Stimulated activated CD8-positive, alpha-beta memory T cell treated with anti-CD3 and anti-CD28 coated beads, Interleukin-12 subunit alpha, Interleukin-12 subunit beta, amount 100 ng/mL, for 4 hours (primary cell): ENCODE measurements around the gene KMT5C.
A peak's percentile ranks its signal among the peaks of the same experiment; 100 is the strongest.

ENCODE experiments used
- DNase-seq: peaks from one replicate; pipeline ENCODE4 v3.0.0-alpha.2; 2020; ENCODE audit warnings: low read depth

Gene KMT5C

DNA sequence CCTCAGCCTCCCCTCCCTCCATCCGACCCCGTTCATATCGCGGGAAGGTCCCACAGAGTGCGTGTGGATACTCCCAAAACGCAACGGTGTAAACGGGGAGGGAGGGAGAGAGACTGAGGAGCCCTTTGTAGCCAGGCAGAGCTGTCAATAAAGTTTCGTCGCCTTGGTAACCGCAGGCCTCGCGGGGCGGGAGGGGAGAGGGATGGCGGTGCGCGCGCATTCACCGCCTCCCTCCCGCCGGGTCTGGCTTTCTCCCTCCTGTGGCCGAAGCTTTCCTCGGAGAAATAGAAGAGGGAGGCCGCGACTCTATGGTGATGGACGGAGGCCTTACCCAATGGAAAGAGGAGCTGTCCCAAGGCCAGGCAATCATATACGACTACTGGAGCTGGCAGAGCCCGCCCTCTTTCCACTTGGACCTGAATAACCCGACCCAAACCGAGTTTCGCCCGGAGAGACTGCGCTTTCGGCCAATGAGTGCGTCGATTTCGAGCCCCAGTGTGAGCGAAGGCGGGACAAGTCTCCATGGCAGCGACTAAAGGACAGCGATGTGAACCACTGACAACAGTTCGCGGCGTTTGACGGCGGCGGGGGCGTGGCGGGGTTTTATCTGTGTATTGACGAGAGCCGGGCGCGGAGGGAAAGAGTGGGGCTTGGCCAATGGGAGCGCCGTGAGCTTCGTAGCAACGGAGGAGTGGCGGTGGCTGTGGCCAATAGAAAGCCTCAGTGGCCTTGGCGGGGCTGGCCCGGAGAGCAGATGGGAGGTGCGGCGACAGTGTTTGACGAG lies at the start of gene KMT5C:
TSS of gene KMT5C (plus strand) at position 772 of the 784 bp plus-strand sequence. CDS start 2,061 bp downstream, outside the sequence.
- peak; percentile 100 for DNase-seq

DNA sequence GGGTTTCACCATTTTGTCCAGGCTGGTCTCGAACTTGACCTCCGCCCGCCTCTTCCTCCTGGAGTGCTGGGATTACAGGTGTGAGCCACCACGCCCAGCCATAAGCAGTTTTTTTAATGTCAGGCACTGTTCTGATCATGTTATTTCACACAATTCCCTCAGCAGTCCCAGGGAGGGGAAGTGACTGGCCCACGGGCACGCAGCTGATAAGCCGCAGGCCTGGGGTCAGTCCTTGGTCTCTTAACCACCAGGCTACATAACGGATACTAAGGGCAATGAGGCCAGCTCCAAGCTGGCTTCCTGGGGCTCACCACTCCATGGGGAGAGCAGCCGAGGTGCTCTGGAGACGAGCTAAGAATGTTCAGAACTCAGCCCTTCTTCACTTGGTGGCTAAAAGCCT lies 42.4 kb upstream of the KMT5C start:
- DNase-seq, result no peak

DNA sequence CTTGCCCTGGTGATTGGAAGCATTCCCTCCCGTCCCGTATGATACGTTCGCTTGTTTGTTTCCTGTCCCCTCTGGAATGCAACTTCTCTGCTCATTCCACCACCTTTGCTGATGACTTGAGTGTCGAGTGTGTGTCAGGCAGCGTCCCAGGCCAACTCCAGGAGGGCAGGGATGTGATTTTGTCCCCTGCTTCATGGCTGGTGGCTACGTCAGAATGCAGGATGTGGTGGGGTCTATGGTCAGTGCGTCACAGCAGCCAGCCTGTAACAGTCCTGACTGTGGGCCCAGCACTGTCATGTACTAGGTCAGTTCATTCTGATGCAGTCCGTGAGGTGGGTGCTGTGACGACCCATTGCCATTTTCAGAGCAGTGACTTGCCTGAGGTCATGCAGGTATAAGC lies 39.7 kb upstream of the KMT5C start:
- no peak for DNase-seq

DNA sequence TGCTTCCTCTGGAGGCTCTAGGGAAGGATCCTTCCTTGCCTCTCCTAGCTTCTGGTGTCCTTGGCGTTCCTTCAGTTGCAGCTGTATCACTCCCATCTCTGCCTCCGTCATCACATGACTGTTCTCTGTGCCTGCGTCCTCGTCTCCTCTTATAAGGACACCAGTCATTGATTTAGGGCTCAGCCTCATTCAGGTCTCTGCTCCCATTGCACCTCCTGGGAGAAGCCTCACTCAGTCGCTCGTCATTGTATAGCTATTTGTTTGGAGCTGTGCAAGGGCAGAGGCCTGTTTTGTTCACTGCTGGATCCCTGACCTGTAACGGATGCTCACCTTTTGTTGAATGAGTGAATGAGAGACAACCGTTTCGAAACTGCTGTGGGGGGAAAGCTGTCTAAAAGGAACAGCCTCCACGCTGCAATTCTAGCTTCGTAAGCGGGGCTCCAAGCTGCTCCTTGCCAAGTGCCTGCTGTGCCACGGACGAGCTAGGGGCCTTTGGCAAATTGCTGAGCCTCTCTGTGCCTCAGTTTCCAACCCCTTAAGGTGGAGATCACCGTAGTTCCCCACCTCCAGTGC lies 38.7 kb upstream of the KMT5C start:
- no peak for DNase-seq

DNA sequence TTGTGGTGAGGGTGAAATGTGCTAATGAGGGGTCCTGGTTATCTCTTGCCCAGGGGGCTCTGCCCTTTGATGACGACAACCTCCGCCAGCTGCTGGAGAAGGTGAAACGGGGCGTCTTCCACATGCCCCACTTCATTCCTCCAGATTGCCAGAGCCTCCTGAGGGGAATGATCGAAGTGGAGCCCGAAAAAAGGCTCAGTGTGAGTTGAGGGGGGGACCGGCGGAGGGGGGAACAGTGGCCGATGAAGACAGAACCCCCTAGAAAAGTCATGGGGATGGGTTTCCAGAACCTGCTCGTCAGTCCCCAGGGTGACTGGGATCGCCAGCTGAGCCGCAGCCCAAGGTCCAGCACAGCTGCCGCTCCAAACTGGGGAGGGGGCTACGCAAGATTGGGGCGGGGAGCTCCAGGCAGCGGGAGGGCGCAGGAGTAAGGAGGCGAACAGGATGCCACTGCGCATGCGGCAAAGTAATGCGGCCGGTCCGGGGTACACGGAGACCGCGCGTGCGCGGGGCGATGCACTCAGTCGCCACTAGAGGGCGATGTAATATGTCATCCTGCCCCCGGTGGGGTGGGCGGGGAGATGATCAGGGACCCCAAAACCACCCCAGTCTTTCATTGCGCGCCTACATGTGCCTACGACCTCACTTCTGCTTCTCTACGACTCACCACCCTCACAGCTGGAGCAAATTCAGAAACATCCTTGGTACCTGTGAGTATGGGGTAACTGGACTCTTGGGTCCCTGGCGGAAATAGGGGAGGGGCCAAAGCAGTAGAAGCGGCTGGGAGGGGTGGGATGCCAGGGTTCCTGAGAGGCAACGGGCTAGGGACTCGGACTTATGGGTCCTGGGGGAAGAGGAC lies 38.0 kb upstream of the KMT5C start:
- DNase-seq, result peak; percentile 90

DNA sequence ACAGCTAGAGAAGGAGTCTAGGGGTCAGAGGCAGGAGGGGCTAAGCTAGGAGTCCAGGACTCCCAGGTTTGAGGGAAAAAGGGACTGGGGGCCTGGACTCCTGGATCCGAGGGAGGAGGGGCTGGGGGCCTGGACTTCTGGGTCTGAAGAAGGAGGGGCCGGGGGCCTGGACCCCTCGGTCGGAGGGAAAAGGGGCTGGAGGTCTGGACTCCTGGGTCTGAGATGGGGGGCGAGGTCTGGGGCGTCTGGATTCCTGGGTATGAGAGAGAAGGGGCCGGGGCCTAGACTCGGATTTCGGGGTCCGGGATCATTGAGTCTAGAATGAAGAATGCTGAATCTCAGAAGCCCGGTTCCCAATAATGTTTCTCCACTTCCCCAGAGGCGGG lies 37.4 kb upstream of the KMT5C start:
- no peak for DNase-seq

DNA sequence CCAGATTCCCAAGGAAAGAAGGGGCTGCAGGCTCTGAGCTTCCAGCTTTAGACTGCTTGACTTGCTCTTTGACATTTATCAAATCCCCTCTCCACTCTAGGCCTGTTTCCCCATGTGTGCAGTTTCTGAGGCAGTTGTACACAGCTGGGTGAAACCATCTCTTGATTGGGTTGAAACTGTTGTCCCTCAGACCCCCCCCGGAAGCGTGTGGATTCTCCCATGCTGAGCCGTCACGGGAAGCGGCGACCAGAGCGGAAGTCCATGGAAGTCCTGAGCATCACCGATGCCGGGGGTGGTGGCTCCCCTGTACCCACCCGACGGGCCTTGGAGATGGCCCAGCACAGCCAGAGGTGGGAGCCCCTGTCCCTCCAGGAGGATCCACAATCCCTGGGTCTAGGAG lies 36.2 kb upstream of the KMT5C start:
- DNase-seq, result no peak

DNA sequence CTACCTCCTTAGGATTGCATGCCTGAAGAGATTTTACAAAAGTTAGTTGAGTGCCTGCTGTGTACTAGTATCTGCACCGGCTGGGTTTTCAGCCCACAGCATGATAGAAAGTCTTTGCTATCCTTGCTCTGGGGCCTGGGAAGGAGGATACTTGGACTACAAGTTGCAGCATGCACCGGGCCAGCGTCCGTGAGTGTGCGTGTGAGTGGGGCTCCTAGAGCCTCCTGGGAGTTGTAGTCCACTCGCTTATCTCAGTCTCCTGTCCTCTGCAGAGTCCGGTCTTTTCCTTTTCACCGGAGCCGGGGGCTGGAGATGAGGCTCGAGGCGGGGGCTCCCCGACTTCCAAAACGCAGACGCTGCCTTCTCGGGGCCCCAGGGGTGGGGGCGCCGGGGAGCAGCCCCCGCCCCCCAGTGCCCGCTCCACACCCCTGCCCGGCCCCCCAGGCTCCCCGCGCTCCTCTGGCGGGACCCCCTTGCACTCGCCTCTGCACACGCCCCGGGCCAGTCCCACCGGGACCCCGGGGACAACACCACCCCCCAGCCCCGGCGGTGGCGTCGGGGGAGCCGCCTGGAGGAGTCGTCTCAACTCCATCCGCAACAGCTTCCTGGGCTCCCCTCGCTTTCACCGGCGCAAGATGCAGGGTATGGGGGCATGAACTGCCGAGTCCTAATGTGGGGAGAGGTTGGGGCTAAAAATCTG lies 35.2 kb upstream of the KMT5C start:
- DNase-seq, result no peak

DNA sequence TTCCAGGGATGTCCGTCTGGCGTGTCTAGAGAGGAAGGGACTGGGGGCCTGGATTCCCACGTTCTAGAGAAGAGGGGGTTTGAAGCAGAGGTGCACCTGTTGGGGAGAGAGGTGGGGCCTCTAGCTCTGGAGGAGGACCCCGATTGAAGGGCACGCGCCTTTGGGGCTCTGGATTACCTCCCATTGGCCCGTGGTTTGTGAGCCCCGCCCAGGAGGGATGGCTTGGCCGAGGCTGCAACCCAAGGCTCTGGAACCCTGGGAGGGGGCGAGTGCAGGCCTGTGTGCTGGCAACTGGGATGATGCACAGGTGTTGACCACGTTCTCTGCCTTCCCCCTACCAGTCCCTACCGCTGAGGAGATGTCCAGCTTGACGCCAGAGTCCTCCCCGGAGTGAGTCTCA lies 34.7 kb upstream of the KMT5C start:
- no peak for DNase-seq

DNA sequence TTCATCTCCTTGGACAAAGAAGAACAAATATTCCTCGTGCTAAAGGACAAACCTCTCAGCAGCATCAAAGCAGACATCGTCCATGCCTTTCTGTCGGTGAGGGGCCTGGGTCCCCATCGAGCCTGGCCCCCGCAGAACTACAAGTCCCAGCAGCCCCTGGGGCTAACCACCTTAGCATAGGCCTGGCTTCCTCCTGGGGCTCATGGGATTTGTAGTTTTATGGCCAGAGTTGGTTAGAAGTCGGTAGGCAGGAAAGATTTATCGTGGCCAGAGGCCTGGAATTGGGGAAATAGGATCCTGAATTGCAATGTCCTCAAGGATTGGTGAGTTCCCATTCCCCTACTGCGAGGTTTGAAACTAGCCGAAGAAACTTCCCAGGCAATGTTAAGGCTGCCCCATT lies 34.2 kb upstream of the KMT5C start:
- DNase-seq, result no peak

DNA sequence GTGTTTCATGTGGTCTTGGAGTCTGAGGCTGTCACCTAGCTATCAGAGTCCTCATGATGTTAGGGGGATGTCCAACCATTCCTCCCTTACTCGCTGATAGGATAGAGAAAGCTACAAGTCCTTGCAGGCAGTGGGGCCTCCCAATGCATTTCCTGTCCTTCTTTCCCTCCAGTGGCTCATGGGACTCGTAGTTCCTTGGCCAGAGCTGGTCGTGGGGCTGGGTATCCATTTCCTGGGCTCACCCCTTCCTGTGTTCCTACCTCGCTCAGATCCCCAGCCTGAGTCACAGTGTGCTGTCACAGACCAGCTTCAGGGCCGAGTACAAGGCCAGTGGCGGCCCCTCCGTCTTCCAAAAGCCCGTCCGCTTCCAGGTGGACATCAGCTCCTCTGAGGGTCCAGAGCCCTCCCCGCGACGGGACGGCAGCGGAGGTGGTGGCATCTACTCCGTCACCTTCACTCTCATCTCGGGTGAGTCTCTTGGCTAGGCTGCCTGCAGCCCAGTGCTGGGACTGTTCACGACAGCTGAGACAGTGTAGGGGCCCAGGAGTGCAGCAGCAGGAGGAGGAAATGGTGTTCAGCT lies 33.6 kb upstream of the KMT5C start:
- no peak for DNase-seq

DNA sequence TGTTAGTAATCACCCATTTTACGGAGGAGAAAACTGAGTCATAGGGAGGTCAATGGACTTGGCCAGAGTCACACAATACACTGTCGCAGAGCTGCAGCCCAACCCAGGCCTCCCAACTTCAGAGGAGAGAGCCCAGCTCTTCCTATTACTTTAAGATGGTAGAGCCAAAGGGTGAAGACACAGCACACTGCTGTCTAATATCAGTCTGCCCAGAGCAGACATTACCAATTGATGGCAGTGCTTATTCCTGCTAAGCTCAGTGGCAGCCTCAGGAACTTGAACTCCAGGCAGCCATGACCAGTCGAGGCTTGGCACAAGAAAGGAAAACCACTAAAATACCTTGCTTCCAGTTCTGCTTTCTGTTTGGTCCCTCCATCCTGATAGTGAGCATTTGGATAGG lies 33.0 kb upstream of the KMT5C start:
- DNase-seq, result no peak

DNA sequence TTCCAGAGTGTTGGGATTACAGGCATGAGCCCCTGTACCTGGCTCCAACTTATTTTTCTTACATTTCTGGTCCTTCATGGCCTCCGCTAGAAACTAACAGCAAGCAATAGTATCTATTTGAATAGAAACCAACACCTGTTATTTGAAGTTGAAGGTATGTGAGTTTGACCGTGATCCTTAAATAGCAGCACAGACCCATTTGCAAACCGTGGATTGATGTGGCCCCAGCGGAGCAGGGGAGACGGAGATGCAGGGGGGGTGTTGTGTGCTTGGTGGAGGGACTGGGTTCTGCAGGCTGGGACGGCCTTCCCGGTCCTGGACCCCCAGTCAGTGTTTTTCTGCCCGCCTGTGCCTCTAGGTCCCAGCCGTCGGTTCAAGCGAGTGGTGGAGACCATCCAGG lies 31.4 kb upstream of the KMT5C start:
- DNase-seq, result no peak

DNA sequence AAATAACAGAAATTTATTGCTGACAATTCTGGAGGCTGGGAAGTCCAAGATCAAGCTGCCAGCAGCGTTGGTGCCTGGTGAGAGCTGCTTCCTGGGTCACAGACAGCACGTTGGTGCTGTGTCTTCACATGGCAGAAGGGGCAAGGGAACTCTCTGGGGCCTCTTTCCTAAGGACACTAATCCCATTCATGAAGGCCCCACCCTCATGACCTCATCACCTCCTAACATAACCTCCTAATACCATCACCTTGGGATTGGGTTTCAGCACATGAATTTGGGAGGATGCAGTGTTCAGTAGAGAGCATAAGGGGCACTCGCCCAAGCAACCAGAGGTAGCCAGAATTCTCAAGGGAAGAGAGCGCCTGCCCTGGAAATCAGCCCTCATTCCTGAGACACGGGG lies 30.2 kb upstream of the KMT5C start:
- no peak for DNase-seq

DNA sequence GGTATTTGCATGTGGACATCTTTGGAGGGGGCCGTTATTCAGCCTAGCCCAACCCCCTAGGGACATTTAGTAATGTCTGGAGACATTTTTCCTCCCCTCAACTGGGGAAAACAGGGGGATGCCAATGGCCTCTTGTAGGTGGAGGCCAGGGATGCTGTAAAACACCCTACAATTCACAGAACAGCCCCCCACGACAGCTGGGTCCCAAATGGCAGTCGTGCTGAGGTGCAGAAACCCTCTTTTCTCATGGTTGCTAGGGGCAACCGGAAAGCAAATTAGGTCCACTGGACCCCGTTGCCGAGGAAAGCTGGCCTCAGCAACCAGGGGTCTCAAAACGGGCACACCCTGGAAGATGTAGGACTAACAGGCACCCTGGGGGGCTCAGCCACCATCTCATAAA lies 29.2 kb upstream of the KMT5C start:
- no peak for DNase-seq

DNA sequence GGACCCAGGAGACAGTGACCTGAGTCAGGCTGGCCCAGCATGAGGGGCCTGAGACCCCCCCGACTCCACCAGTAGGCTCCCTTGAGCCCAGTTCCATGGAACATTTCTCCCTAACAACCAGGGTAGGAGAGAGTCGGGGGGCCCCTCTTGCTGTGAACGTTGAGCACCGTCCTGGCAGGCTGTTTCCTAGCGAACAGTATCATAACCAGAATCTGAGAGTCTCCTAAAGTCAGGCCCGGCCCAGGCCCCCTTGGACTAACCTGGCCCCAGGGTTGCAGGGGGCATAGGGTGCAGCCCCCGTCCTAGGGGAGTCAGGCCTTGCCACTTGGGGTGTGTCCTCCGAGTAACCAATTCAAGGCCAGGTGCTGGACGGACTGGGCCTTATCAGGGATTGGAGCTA lies 28.3 kb upstream of the KMT5C start:
- DNase-seq, result no peak

DNA sequence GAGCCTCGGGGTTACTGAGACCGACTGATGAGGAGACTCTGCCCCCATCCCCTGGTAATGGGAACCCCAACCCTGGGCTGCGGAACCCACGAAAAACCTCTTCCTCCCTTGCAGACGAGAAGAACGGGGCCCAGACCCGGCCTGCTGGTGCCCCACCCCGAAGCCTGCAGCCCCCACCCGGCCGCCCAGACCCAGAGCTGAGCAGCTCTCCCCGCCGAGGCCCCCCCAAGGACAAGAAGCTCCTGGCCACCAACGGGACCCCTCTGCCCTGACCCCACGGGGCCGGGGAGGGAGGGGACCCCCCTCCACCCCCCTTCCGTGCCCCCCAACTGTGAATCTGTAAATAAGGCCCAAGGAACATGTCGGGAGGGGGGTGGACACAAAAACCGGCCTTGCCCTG lies 27.9 kb upstream of the KMT5C start:
- DNase-seq, result no peak

DNA sequence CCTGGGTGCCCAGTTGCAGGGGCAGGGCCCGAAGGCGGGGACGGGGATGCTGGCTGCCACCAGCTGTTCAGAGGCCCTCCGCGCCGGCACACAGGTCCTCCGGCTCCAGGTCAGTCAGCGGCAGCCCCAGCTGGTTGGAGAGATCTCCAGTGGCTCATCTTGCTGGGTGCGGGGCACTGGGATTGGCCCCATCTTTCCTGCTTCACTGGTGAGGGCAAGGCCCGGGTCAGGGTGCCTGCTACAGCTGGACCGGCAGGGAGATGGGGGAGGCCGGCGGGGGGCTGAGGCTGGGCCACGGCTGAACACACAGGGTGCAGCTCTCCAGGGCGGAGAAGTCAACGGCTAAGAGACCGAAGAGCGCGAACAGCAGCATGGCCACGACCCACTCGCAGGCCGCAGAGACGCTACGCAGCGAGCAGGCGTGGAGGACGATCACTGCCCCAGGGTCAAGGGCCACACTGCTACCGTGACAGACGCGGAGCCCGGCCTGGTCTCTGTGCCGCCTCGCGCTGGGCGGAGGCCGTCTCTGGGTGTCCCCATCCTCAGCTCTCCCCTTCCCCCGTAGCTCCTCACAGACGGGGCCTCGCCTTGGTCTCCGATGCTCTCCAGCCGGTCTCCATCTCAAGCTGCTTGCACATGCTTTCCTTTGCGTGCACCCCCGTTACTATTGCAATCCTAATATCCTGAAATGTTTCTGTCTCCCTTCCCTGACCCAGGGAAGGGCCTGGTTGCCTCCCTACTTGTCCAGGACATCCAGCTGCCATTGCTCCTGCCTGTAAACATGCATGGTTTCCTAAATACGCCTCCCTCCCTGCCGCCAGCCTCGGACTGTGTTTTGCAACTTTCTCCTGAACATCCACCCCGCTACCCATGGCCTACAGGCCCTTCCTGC lies 26.8 kb upstream of the KMT5C start:
- no peak for DNase-seq

DNA sequence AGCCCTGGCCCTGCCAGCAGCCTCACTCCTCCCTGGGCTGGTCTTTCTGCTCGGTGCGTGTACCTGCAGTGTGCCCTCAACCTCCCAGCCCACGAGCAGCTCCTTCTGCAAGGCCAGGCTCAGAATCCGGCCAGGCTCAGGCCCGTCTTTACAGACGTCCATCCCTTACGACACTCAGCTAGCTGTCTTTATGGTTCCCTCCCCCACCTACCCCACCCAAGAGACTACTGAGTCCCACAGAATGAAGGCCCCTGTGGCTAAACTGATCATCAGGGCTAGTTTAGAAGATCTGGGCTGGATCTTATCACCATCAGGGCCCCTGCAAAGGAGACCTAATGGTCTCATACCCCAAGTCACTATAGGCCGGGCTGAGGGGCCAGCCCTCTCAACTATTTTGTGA lies 25.3 kb upstream of the KMT5C start:
- no peak for DNase-seq

DNA sequence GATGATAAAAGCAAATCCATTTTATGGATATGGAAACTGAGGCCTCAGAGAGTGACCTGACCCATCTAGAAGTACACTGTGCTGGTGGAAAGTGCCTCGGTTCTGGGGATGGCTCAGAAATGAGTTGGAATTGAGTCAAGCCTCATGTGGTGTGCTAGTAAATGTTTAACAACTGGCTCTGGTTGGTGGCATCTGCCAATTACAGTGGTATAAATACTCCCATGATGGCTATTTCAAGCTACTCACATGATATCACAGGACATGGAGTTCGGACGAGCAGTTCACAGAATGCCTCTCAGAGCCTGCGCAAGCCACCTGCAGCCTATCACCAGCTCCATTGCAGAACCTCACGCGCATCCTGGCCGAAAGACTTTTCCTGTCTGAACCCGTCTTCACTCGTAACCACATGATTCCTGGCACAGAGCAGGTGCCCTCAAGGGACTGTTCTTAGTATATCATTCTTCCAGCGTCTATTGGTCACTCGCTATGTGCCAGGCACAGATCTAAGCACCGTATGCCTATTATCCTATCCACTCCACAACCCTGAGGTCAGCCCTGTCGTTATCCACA lies 23.6 kb upstream of the KMT5C start:
- DNase-seq, result no peak

DNA sequence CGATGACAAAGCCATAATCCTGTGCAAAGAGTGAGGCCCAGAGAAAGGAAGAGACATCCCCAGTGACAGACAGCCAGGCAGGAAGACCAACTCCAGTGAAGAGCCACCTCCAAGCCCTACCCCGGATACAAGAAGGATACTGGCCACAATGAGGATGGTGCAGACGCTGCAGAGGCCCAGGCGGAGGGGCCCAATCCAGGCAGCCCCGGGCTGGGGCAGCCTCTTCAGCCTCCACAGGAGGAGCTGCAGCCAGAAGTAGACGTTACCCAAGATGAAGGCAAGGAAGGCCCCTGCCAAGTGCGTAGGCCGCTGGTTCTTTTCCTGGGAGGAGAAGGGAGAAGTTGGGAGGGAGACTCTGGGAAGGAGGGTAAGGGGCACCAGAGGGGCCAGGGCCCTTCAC lies 23.0 kb upstream of the KMT5C start:
- no peak for DNase-seq
